LNCaP clone FGC (cell line): ENCODE results near the gene COL11A2.
"Not testable (repeated sequence)": the region's sequence is repeated elsewhere in the genome, so short reads cannot be mapped to it uniquely, and the experiment has no call there.

Experiments
- DNase-seq: peaks from one replicate; pipeline ENCODE4 v3.0.0-alpha.2; 2011; ENCODE audit warnings: low read depth
- H3K4me3 ChIP-seq: 2 replicates; pipeline ENCODE4 v1.5.1; 2011; ENCODE audit warnings: mild to moderate bottlenecking, low read depth, low read length, control low read depth
- TF ChIP-seq, protein P1 (sequence below): IDR thresholded peaks from 2 replicates; pipeline ENCODE4 v1.5.1; 2012; ENCODE audit warnings: mild to moderate bottlenecking; ENCODE audit not compliant: control insufficient read depth, insufficient read depth; ENCODE audit errors: extremely low read depth

COL11A2 gene

DNA sequence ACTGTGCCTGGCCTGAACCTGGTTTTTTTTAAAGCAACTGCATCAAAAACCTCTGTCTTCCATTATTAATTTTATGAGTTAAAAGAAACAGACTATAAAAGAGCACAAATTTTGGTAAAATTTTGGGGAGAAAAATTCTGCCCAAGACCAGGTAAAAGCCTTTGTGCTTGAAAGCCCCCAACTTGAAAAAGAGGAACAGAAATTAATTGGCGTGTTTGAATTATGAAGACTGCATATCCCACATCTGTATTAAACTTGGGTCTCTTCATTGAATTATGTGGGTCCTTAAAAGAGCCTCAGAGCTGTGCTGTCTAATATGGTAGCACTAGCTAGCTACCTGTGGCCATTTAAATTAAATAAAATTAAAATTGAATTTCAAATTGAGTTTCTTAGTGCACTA is 41.2 kb downstream of the COL11A2 start:
- TF ChIP-seq, protein P1, sequence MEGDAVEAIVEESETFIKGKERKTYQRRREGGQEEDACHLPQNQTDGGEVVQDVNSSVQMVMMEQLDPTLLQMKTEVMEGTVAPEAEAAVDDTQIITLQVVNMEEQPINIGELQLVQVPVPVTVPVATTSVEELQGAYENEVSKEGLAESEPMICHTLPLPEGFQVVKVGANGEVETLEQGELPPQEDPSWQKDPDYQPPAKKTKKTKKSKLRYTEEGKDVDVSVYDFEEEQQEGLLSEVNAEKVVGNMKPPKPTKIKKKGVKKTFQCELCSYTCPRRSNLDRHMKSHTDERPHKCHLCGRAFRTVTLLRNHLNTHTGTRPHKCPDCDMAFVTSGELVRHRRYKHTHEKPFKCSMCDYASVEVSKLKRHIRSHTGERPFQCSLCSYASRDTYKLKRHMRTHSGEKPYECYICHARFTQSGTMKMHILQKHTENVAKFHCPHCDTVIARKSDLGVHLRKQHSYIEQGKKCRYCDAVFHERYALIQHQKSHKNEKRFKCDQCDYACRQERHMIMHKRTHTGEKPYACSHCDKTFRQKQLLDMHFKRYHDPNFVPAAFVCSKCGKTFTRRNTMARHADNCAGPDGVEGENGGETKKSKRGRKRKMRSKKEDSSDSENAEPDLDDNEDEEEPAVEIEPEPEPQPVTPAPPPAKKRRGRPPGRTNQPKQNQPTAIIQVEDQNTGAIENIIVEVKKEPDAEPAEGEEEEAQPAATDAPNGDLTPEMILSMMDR = no peak
- H3K4me3 ChIP-seq = no peak overlapping the region
- DNase-seq = no peak

DNA sequence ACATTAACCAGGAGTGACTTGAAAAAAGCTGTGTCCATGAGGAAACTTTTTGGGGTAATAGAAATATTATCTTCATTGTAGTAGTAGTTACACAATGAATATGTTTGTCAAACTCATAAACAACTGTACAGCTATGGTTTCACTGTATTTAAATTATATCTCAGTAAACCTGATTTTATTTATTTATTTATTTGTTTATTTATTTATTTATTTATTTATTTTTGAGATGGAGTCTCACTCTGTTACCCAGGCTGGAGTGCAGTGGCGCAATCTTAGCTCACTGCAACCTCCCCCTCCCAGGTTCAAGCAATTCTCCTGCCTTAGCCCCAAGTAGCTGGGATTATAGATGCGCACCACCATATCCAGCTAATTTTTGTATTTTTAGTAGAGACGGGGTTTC is 41.7 kb downstream of the COL11A2 start:
- H3K4me3 ChIP-seq, DNase-seq: not testable (repeated sequence)

DNA sequence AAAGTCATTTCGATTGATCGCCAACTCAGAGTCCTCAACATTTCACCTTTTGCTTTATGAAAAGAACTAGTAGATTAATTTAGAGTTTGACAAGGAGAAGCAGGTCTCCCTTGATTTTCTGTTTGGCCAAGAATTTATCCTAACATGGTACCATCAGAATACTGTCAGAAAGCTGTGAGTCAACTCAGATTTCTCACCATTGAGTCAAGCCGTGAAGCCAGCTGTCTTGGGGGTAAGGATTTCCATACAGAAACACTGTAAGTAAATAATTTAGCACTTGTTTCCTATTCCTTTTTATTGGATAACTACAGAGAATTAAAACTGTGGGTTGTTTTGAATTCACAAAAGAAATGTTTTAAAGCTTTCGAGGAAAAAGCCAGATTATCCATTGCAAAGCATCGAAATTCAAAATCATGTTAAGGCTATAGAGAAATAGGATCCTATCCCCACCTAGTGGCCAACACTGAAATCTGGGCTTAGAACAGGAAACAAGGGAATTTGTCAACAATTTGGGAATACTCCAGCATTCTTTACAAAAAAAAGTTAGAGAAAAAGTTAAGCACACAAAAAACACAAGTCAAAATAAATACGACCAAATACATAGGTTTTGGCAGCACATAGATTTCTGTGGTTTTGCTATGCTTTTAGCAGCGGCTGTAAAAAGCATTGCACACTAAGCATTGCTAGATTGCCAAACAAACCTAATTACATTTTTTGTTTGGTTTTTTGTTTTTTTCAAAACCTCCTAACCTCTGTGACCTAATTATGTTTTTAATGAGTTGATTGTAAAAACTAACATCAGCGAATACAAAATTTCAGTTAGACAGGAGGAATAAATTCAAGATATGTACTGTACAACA is 44.2 kb downstream of the COL11A2 start:
- no peak for DNase-seq
- TF ChIP-seq, protein P1 = peak; percentile 69
- H3K4me3 ChIP-seq = no peak overlapping the region

DNA sequence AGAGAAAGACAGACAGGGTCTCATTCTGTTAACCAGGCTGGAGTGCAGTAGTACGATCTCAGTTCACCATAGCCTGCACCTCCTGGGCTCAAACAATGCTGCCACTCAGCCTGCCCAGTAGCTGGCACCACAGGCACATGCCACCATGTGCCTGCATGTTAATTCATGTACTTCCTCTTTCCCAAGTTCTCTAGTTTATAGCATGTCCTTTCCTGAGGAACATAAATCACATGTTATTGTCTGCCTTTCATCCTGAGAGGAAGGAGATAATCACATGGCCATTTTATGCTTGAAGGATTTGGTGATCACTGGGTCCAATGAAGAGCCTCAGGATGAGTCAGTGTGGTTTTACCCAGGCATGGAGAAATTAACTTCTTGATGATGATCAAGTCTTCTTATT is 47.9 kb downstream of the COL11A2 start:
- no peak for DNase-seq
- H3K4me3 ChIP-seq = no peak overlapping the region
- TF ChIP-seq, protein P1 = no peak

DNA sequence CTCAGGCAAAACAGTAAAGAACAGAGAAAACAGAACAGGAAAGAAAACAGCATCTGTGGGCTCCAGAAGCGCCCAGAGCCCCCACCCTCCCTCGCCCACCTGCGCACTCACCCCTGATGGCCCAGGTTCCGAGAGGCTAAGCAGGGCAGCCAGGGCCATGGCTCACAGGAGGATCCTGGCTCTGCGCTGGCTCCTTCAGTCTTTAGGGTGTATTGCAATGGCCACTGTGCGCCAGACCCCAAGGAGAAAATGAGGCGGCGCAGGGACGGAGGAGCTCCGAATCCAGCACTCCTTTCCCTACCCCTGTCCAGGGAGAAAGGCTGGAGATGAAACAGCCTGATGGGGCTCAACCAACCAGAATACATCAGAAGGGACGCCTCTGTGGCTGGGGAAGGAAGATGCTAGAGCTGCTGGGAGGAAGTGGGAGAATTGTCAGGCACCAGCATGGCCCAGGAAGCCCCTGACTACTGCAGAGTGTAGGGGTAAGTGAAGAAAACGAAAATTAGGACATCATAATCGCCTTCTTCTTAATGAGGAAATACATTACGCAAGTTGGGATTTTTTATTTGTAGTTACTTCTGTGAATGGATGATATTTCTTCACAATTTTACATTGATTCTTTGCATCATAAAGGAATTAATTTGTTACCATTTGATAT is 49.0 kb downstream of the COL11A2 start:
- DNase-seq = no peak
- TF ChIP-seq, protein P1 = no peak
- no peak overlapping the region for H3K4me3 ChIP-seq

DNA sequence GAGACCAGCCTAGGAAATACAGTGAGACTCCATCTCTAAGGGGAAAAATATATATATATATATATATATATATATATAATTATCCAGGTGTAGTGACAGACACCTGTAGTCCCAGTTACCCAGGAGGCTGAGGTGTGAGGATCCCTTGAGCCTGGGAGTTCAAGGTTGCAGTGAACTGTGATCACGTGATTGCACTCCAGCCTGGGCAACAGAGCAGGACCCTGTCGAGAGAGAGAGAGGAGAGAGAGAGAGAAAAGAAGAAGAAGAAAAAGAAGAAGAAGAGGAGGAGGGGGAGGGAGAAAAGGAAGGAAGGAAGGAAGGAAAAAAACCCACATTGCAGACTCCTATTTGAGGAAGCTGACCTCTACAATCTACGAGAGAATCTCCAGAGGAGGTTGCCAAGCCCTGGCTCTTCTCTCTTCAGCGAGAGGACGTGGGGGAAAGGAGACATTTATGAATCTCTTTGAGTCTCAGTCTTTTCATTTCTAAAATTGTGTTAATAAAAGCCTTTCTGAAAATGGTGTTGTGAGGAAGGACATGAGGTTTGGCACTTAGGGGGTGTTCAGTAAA is 49.7 kb downstream of the COL11A2 start:
- H3K4me3 ChIP-seq = no peak overlapping the region
- TF ChIP-seq, protein P1 = no peak

DNA sequence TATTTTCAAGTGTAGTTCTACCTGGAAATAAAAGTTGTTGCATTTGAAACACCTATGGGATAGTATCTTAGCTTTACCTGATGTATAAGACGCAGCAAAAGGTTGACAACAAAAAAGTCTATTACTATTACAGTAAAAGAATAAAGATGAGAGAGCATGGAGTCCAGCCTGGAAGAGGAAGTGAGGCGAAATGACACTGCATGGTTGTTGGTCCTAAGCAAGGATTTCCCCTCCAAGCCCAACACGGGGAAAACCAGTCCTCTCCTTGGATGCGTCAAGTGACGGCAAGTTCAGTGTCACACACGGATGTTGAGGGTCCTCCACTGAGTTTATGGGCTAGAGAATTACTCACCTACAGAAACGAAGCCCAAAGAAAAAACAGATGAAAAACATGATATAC is 51.7 kb downstream of the COL11A2 start:
- TF ChIP-seq, protein P1 = no peak
- DNase-seq = no peak
- H3K4me3 ChIP-seq = no peak overlapping the region

More for the DNA sequence above, 49.7 kb downstream of the COL11A2 start:
- DNase-seq = no peak
